GM21367 (cell line): ENCODE results near the gene B4GALT2.

Source experiments
- ATAC-seq: cut with Tn5 transposase; IDR thresholded peaks from one replicate; pipeline ENCODE4 v1.9.1; 2021; ENCODE audit not compliant: unreplicated experiment

B4GALT2 gene

GRCh38 chr1:44000122-44000665 is 21.2 kb downstream of the B4GALT2 start:
- no peak for ATAC-seq

DNA sequence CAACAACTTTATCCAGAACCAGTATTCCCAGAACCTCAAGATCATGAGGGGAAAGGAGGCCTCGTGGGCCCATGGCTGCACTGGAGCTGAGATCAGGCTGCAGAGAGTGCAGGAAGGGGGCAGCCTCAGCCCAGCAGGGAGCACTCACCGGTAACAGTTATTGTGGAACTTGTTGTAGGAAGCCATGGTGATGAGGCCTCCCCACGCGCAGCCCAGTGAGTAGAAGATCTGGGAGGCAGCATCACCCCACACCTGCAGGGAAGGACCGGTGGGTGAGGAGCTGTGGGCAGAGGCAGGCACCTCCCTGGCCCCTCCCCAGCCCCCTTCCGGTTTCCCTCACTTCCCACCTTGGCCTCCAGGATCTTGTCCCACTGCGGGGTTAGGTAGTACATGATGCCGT is 23.2 kb downstream of the B4GALT2 start:
- ATAC-seq, result no peak

DNA sequence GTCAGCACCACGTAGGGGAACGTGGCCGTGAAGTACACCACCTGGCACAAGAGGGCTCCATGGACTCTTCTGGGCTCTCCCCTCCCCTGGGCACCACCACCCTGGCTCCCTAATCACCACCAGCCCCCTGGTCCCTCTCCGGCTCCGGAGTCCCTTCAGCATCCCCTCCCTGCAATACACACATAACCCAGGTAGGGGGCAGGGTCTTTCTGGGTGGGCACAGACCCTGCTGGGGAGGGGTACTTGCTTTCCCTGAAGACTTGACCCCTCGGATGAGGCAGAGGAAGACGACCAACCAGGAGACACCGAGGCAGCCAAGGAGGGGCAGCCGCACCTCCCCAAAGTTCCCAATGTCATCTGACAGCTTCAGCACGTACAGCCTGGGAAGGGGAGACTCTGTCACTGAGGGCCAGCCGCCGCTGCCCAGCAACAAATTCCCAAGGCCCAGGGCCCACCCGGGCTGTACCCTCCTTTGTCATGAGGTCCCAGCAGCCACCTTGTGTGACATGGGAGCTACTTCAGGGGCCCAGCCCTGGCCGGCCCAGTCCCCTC is 23.7 kb downstream of the B4GALT2 start:
- no peak for ATAC-seq

DNA sequence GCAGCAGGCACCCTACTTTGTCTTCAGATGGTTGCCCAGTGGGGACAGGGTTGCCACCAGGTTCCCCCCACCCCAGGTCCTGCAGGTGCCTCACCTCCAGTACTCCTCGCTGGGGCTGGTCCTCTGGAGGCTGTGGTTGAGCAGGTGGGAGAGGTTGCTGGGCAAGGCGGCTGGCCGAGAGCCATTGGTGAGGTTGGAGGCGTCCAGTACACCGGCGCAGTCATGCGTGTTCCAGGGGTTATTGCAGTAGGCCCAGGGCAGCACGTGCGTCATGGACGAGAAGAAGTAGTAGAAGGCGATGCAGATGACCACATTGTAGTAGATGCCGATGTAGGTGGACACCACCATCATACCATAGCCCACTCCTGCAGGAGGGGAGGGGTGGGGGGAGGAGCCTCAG is 29.2 kb downstream of the B4GALT2 start:
- no peak for ATAC-seq

GRCh38 chr1:44010935-44011471 is 32.0 kb downstream of the B4GALT2 start:
- no peak for ATAC-seq

DNA sequence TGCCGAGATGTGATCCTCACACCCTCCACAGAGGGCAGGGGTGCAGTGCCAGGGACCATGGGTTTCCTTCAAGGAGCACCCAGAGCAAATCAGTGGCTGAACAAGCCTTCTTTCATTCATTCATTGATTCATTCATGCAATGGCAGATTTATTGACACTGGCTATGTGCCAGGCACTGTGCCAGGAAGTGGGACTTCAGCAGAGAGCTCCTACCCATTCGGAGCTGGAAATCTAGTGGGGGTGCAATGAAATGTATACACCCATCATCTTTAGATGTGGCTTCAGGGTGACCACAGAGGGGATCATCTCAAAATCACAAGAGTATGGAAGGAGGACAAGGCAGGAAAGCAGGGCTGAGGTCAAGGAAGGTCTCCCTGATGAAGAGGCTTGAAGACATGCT is 33.4 kb downstream of the B4GALT2 start:
- ATAC-seq, result no peak

DNA sequence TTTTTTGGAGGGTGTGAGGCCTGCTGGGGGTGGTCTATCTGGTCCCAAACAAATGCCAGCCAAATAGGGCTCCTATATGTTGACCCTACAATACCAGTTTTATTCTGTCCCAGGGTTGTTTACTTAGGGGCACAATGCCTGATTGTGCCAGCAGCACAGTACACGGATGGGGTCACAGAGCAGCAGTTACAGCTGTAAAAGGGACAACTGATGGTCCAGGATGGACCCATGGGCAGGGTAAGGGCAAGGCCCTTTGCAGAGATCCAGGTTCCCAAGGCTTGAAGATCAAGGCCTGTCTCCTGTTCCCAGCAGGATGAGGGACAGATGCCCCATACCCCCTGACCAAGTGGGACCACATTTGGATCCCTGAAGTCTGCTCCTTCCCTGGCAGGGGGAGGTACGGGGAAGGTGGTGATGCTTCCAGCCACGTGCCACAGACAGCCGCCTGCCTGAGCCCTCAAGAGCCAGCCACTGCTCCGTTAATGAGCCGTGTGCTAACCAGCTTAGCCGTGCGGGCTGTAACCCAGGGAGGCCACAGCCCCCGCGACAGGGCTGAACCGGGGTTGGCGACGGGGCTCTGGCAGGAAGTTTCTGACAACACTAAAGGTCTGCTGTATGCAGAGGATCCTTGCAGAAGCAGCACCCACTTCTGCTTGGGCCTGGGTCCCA is 34.1 kb downstream of the B4GALT2 start:
- ATAC-seq, result no peak

- no peak for ATAC-seq
These were observed 34.9 kb downstream of the B4GALT2 start for GRCh38 chr1:44013949-44014348.

GRCh38 chr1:44014365-44015104 is 35.5 kb downstream of the B4GALT2 start:
- no peak for ATAC-seq

- no peak for ATAC-seq
These were observed 36.2 kb downstream of the B4GALT2 start for GRCh38 chr1:44015206-44015605.

DNA sequence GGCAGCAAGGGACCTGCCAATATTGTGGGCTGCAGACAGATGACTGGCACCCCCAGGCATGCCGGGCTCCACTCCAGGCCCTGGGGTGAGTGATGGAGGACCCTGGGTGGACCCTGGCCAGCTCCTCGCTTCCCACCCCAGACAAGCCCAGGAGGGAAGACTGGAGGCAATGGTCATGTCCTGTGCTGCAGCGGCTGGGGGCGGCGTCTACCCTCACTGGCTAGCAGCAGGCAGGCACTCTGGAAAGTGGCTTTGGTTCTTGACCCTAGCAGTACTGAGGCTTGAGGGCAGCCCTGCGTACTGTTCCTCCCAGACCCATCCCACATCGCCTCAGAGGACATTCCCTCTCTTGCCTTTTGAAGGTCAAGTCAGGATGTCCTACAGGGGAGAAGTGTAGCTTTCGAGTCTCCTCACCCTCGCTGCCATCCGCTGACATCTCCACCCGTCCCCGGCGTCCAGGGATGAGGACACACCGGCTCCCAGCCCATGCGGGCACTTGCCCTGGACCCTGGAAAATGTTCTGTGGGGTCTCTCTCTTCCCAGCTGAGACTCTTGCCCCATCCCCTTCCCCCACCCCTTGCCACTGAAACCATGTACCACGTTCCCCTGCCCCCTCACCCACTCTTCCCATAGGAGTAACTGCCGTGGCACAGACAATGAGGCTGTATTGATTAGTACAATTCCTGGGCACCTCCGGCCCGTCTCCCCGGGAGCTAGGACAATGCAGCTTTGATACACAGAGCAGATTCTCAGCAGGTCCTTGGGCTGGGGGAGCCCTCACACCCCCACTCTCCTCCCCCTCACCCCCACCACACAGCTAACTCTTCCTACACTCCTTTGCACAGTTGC is 37.3 kb downstream of the B4GALT2 start:
- ATAC-seq, result no peak

GRCh38 chr1:44016890-44017400 is 37.9 kb downstream of the B4GALT2 start:
- ATAC-seq, result no peak

GRCh38 chr1:44019466-44019948 is 40.5 kb downstream of the B4GALT2 start:
- no peak for ATAC-seq

- ATAC-seq, result no peak
These were observed 41.5 kb downstream of the B4GALT2 start for GRCh38 chr1:44020464-44020863.

GRCh38 chr1:44021156-44021555 is 42.1 kb downstream of the B4GALT2 start:
- no peak for ATAC-seq

DNA sequence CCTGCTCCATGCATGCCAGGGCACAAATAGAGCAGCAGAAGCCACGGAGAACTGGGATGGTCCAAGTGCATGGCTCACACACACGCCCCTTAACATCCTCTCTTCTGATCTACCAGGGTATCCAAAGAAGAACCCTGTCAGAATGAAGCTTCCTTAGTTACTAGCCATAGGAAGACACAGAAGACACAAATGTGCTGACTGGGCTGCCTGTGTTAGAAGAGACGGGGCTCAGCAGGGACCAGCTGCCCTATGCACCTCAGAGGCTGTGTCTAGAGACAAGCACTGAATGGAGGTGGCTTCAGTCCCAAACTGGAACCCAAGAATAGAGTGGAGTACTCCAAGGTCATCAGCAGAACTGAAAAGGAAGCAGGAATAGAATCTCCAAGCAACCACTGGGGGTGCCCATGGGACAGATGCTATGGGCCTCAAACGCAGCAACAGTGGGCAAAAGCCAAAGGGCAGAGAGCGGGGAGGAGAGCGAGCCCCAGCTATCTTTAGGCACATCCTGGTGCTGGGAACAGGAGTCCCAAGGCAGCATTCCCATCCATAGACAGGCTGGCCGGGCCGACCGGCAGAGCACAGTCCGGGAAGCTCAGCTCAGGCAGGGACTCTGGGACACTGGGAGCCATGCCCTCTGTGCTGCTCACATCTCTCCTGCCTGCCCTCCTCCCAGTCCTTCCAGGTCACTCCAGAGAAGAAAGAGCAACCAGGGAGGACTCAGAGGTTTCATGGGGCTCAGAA is 42.7 kb downstream of the B4GALT2 start:
- ATAC-seq, result no peak

GRCh38 chr1:44024031-44024902 is 45.3 kb downstream of the B4GALT2 start:
- no peak for ATAC-seq

DNA sequence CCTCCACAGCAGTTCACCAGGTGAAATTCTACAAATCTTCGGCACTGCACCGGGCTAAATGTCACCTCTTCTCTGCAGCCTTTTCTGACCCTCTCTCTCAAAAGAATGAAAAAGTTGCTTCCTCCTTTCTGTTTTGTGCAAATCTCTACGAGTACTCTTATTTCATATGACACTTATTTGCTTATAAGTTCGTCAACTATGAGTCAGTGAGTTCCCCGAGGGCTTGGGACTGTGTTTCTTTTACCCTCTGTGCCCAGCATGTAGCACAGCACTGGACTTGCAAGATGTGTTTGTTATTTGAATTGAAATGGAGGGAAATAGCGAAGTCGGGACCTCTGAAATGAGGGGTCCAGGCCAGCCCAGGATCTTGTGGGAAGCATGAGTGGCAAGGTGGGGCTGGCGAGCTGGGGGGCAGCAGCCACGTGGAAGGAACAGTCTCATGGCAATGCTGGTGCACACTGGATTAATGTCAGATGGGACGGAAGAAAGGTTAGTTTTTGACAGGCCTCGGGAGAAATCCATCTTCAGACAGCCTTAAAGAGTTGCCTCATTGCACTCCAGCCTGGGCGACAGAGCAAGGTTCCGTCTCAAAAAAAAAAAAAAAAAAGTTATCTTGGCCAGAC is 46.0 kb downstream of the B4GALT2 start:
- ATAC-seq, result no peak
